Esophagus muscularis mucosa (tissue), 4 donors: Measurements from ENCODE around the gene RNF40. TPM values are rescaled to one million over a fixed set of nuclear protein-coding genes. Genes with fewer than 3 reads are reported as not detected.

Source experiments
- DNase-seq: peaks from one replicate; pipeline ENCODE4 v3.0.0-alpha.2; 2017; ENCODE audit errors: extremely low spot score
- H3K27ac ChIP-seq, 4 donors: fragments of 200-600 bp; sonication (generic); replicated peaks in 1 of 4; 1 replicate in 3 of 4; 2 replicates in 1 of 4; pipeline ENCODE4 v1.5.1; 2016 to 2019; ENCODE audit warnings: mild to moderate bottlenecking in 1 of 4
- H3K27me3 ChIP-seq, 4 donors: fragments of 200-600 bp; sonication (generic); one replicate each; pipeline versions ENCODE4 v1.5.1 to v1.6.0; 2016 to 2019
- H3K36me3 ChIP-seq, 4 donors: fragments of 200-600 bp; sonication (generic); one replicate each; pipeline ENCODE4 v1.5.1; 2016 to 2019
- H3K4me1 ChIP-seq, 4 donors: fragments of 200-600 bp; sonication (generic); one replicate each; pipeline ENCODE4 v1.5.1; 2016 to 2019
- H3K4me3 ChIP-seq, 4 donors: fragments of 200-600 bp; sonication (generic); 1 replicate in 2 of 4; 2 replicates in 2 of 4; pipeline ENCODE4 v1.5.1; 2016 to 2019; ENCODE audit warnings: mild to moderate bottlenecking in 4 of 4, moderate library complexity in 1 of 4
- H3K9me3 ChIP-seq, 4 donors: fragments of 200-600 bp; sonication (generic); 1 replicate in 3 of 4; 2 replicates in 1 of 4; pipeline ENCODE4 v1.5.1; 2016 to 2019
- CTCF ChIP-seq, 3 experiments: fragments of 200-600 bp in 2 of 3; fragments of 450-650 bp in 1 of 3; sonication (generic) in 2 of 3; IDR thresholded peaks; one replicate each; pipeline ENCODE4 v1.5.1; 2017 to 2019; ENCODE audit warnings: antibody characterized with exemption in 3 of 3, mild to moderate bottlenecking in 2 of 3, moderate library complexity in 1 of 3
- EP300 ChIP-seq: sonication (generic); formaldehyde crosslinking; IDR thresholded peaks from one replicate; pipeline ENCODE4 v1.6.1; 2017; ENCODE audit warnings: antibody characterized with exemption
- POLR2A ChIP-seq: fragments of 450-650 bp; IDR thresholded peaks from one replicate; pipeline ENCODE4 v1.6.1; 2017; ENCODE audit warnings: antibody characterized with exemption, moderate library complexity, mild to moderate bottlenecking, low read depth
- POLR2AphosphoS5 ChIP-seq, 2 donors: sonication (generic); formaldehyde crosslinking; IDR thresholded peaks; one replicate each; pipeline ENCODE4 v1.6.1; 2017; ENCODE audit warnings: antibody characterized with exemption in 2 of 2
- WGBS: methylation state at CpG from one replicate; pipeline ENCODE4 v1.1.5; 2018; 5-methylcytosine and 5-hydroxymethylcytosine counted together
- intact Hi-C: fragments of 100-400 bp; cut with DNase I; formaldehyde crosslinking; loops from one replicate; pipeline ENCODE4 v1.15.1; 2023
- total RNA-seq, 4 donors: library from RNA; depleted of rRNA; stranded (reverse); fragments of >200 nt; gene quantifications; one replicate each; pipeline versions ENCODE4 v1.1.0 to v1.2.1, GENCODE V29; 2016

The RNF40 gene
- total RNA-seq, 4 donors from 2014 or later: 61.9 to 86.9 (median 67.0) TPM

- Histone ChIP-seq H3K27me3 (no peaks in the 10 kb centered on the region), H3K4me3 (no peak overlapping the region), H3K9me3 (no peaks in the 10 kb centered on the region), H3K4me1 (peaks cover 13 to 44% (median 31%) of the 10 kb centered on the region in 4 donors), H3K27ac (peak overlapping the region in 1 of 4 donors; percentile 14), H3K36me3 (peaks cover 20 to 48% (median 36%) of the 10 kb centered on the region in 4 donors)
- TF ChIP-seq POLR2A (no peak), POLR2AphosphoS5 (IDR thresholded peaks at IDR 0.05) (no peak), CTCF (IDR thresholded peaks at IDR 0.05) (no peak), EP300 (no peak)
- intact Hi-C loops: no loop called here
- 92% methylated on average over 3 of the region's 3 CpGs for WGBS
- DNase-seq: no peak
These were observed 17.9 kb downstream of the RNF40 start for GRCh38 chr16:30780021-30780420.

DNA sequence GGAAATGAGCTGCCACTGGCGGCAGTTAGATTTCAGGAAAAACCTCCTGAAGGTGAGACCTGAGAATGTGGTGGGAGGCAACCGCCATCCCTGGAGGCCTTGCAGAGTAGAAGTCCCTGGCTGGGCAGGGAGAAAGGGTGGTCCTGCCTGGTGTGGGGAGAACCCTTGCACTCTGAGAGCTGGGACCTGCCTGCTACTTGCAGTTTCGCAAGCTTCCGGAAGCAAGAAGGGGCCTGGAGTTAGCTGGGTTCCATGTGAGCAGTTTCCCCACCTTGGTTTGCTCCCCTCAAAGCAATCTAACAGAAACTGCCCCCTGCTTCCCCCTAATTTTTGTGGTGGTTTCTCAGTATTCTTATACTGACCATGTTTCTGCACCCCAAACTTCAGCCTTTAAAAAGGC lies 18.4 kb downstream of the RNF40 start:
- intact Hi-C loops: no loop called here
- WGBS: 74% methylated on average over 4 of the region's 4 CpGs
- no peak for DNase-seq
- TF ChIP-seq EP300 (no peak), CTCF (IDR thresholded peaks at IDR 0.05) (no peak), POLR2A (no peak), POLR2AphosphoS5 (IDR thresholded peaks at IDR 0.05) (no peak)
- Histone ChIP-seq H3K36me3 (peaks cover 20 to 48% (median 38%) of the 10 kb centered on the region in 4 donors), H3K4me1 (peaks cover 16 to 47% (median 33%) of the 10 kb centered on the region in 4 donors), H3K27ac (no peak overlapping the region), H3K27me3 (no peaks in the 10 kb centered on the region), H3K9me3 (no peaks in the 10 kb centered on the region), H3K4me3 (no peak overlapping the region)

DNA sequence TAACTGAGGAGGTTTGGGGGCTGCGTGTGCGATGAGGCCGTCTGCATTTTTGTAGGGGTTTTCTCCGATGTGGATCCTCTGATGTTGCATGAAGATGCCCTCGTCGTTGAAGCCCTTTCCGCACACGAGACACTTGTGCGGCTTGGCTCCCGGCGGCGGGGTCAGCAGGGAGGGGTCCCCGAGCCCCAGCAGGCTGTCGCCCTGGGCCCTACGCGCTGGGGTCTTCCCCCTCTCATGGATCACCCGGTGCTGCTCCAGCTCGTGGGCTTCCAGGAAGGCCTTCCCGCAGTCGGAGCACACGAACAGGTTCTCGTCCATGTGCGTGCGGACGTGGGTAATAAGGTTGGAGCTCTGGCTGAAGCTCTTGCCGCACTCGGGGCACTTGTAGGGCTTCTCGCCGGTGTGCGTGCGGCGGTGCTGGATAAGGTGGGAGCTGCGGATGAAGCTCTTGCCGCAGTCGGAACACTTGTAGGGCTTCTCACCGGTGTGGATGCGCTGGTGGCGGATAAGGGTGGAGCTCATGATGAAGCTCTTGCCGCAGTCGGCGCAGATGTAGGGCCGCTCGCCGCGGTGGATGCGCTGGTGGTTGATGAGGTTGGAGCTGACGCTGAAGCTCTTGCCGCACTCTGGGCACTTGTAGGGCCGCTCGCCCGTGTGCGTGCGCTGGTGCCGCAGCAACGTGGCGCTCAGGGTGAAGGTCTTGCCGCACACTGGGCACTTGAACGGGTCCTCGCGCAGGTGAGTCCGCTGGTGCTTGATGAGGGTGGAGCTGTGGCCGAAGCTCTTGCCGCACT lies 20.6 kb downstream of the RNF40 start:
- WGBS: 95% methylated on average over 24 of the region's 63 CpGs
- DNase-seq: no peak
- Histone ChIP-seq H3K27me3 (no peaks in the 10 kb centered on the region), H3K27ac (no peak overlapping the region), H3K4me1 (peaks cover 18 to 47% (median 30%) of the 10 kb centered on the region in 4 donors), H3K4me3 (no peak overlapping the region), H3K9me3 (no peaks in the 10 kb centered on the region), H3K36me3 (peaks cover 20 to 48% (median 38%) of the 10 kb centered on the region in 4 donors)
- TF ChIP-seq POLR2AphosphoS5 (IDR thresholded peaks at IDR 0.05) (no peak), EP300 (no peak), POLR2A (no peak), CTCF (IDR thresholded peaks at IDR 0.05) (no peak)
- intact Hi-C loops: no loop called here

- Histone ChIP-seq H3K9me3 (no peaks in the 10 kb centered on the region), H3K36me3 (peaks cover 20 to 48% (median 38%) of the 10 kb centered on the region in 4 donors), H3K4me1 (peaks cover 19 to 44% (median 32%) of the 10 kb centered on the region in 4 donors), H3K27me3 (no peaks in the 10 kb centered on the region), H3K27ac (no peak overlapping the region), H3K4me3 (no peak overlapping the region)
- 98% methylated on average over 36 of the region's 57 CpGs for WGBS
- no peak for DNase-seq
- intact Hi-C loops: no loop called here
- TF ChIP-seq POLR2AphosphoS5 (IDR thresholded peaks at IDR 0.05): no peak
- no peak for TF ChIP-seq POLR2A
- no peak for TF ChIP-seq CTCF (IDR thresholded peaks at IDR 0.05)
- TF ChIP-seq EP300: no peak
These were observed 21.4 kb downstream of the RNF40 start for GRCh38 chr16:30783280-30784109.
